ENCODE measurements around the gene PRDM2.

DNA sequence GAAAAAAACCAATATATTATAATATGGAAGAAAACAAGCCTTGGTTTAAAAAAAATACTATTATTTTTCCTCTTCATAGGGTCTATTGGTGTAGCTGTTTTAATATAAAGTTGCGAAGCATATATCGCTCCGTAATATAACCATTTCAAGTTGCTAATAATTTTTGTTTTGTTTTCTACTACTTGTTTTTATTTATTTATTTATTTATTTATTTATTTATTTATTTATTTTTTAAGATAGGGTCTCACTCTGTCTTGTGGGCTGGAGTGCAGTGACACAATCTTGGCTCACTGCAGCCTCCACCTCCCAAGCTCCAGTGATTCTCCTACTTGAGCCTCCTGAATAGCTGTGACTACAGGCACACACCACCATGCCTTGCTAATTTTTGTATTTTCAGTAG lies 46.4 kb downstream of the PRDM2 start:
- TF ChIP-seq ZNF274 (IDR thresholded peaks at IDR 0.05; ENCODE audit: low read depth, low read length) (no peak), YY1 (IDR thresholded peaks at IDR 0.05; ENCODE audit: insufficient read depth, insufficient read length) (no peak)

Measured in NT2/D1 (cell line).